ENCODE data around the gene DEPDC5. TPM values are rescaled to one million over a fixed set of nuclear protein-coding genes. Genes with fewer than 3 reads are reported as not detected.

The DEPDC5 gene
- total and polyA plus RNA-seq, 2 donors (not counting 1 experiment from before 2014, with no cell fraction given) = 35.5 to 124 TPM

- H2AFZ ChIP-seq (ENCODE audit: insufficient read depth, low read depth, low read length, poor library complexity, severe bottlenecking) = no peak overlapping the region
- H3K27me3 ChIP-seq (replicated peaks in 1 of 4; ENCODE audit: control extremely low read depth in 1 of 4, control insufficient read depth in 3 of 4, insufficient read depth in 4 of 4, low read length in 3 of 4) = no peaks in the 10 kb centered on the region
- H3K27ac Mint-ChIP-seq = no peak overlapping the region
- no peak for DNase-seq
- H4K20me1 ChIP-seq (ENCODE audit: control insufficient read depth, insufficient read depth, low read length, poor library complexity, severe bottlenecking) = no peaks in the 10 kb centered on the region
- no peak overlapping the region for H3K27ac ChIP-seq (ENCODE audit: low read length in 2 of 2)
- no peak for ATAC-seq (ENCODE audit: low read depth)
- no peaks in the 10 kb centered on the region for H3K79me2 ChIP-seq (ENCODE audit: control insufficient read depth, insufficient read depth, low read length)
- H3K36me3 ChIP-seq (replicated peaks in 1 of 2; ENCODE audit: control extremely low read depth in 1 of 2, control insufficient read depth in 1 of 2, extremely low read depth in 1 of 2, insufficient read depth in 2 of 2, low read length in 1 of 2) = peaks cover 1 to 56% of the 10 kb centered on the region in 2 experiments
- ChIA-PET POLR2A (no interaction called here), CTCF (no interaction called here)
- intact Hi-C loops (cut with micrococcal nuclease) = no loop called here
- no peaks in the 10 kb centered on the region for H3K9me3 ChIP-seq (ENCODE audit: control extremely low read depth in 1 of 3, control insufficient read depth in 2 of 3, insufficient read depth in 1 of 3, low read length in 2 of 3)
- no peak for TF ChIP-seq EZH2 (IDR thresholded peaks at IDR 0.05; ENCODE audit: borderline replicate concordance, insufficient read depth, low read depth, low read length, poor library complexity, severe bottlenecking)
- TF ChIP-seq, protein P1, sequence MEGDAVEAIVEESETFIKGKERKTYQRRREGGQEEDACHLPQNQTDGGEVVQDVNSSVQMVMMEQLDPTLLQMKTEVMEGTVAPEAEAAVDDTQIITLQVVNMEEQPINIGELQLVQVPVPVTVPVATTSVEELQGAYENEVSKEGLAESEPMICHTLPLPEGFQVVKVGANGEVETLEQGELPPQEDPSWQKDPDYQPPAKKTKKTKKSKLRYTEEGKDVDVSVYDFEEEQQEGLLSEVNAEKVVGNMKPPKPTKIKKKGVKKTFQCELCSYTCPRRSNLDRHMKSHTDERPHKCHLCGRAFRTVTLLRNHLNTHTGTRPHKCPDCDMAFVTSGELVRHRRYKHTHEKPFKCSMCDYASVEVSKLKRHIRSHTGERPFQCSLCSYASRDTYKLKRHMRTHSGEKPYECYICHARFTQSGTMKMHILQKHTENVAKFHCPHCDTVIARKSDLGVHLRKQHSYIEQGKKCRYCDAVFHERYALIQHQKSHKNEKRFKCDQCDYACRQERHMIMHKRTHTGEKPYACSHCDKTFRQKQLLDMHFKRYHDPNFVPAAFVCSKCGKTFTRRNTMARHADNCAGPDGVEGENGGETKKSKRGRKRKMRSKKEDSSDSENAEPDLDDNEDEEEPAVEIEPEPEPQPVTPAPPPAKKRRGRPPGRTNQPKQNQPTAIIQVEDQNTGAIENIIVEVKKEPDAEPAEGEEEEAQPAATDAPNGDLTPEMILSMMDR (IDR thresholded peaks at IDR 0.05) = no peak
- H3K4me1 ChIP-seq (ENCODE audit: control insufficient read depth in 2 of 2, insufficient read depth in 2 of 2, low read length in 2 of 2) = no peaks in the 10 kb centered on the region
- WGBS (ENCODE audit: insufficient coverage) = 97% methylated on average over 3 of the region's 3 CpGs
- no peak overlapping the region for H3K4me3 ChIP-seq (ENCODE audit: control extremely low read depth in 1 of 5, extremely low read depth in 1 of 5, insufficient read depth in 1 of 5, low read depth in 2 of 5, low read length in 4 of 5)
- H3K4me3 Mint-ChIP-seq = no peak overlapping the region
- H3K9me3 Mint-ChIP-seq (ENCODE audit: insufficient read depth) = no peaks in the 10 kb centered on the region
- no peak overlapping the region for H3K9ac ChIP-seq (ENCODE audit: low read length)
- H3K4me2 ChIP-seq (replicated peaks; ENCODE audit: low read depth, low read length, poor library complexity, severe bottlenecking) = no peak overlapping the region
- no peaks in the 10 kb centered on the region for H3K27me3 Mint-ChIP-seq
- no peaks in the 10 kb centered on the region for H3K4me1 Mint-ChIP-seq
These were observed 129.2 kb downstream of the DEPDC5 start for GRCh38 chr22:31882971-31883370.

DNA sequence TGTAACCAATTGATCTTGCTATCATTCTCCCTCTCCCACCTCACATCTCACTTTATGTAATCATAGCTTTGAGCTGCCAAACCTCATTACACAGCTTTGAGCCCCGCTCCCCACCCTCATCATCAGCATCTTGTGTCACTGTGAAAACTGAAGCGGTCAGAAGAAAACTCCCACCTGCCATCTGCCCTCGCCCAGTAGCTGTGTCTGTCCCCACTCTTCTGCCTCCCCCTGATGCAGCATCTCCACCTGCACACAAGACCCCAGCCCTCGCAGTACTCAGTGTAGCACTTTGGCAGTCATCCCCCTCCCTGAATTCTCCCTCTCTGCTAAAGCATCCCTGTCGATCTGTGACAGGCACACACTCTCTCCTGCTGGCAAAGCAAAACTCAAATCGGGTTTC, 130.2 kb downstream of the DEPDC5 start:
- DNase-seq = no peak
- intact Hi-C loops (cut with micrococcal nuclease) = no loop called here
- Histone ChIP-seq H3K9me3 (ENCODE audit: control extremely low read depth in 1 of 3, control insufficient read depth in 2 of 3, insufficient read depth in 1 of 3, low read length in 2 of 3) (no peaks in the 10 kb centered on the region), H3K4me2 (replicated peaks; ENCODE audit: low read depth, low read length, poor library complexity, severe bottlenecking) (no peak overlapping the region), H3K4me3 (ENCODE audit: control extremely low read depth in 1 of 5, extremely low read depth in 1 of 5, insufficient read depth in 1 of 5, low read depth in 2 of 5, low read length in 4 of 5) (no peak overlapping the region), H3K27ac (ENCODE audit: low read length in 2 of 2) (no peak overlapping the region), H3K27me3 (replicated peaks in 1 of 4; ENCODE audit: control extremely low read depth in 1 of 4, control insufficient read depth in 3 of 4, insufficient read depth in 4 of 4, low read length in 3 of 4) (no peaks in the 10 kb centered on the region), H3K9ac (ENCODE audit: low read length) (no peak overlapping the region), H4K20me1 (ENCODE audit: control insufficient read depth, insufficient read depth, low read length, poor library complexity, severe bottlenecking) (no peaks in the 10 kb centered on the region), H3K79me2 (ENCODE audit: control insufficient read depth, insufficient read depth, low read length) (no peaks in the 10 kb centered on the region), H3K36me3 (replicated peaks in 1 of 2; ENCODE audit: control extremely low read depth in 1 of 2, control insufficient read depth in 1 of 2, extremely low read depth in 1 of 2, insufficient read depth in 2 of 2, low read length in 1 of 2) (peaks cover 1 to 57% of the 10 kb centered on the region in 2 experiments), H2AFZ (ENCODE audit: insufficient read depth, low read depth, low read length, poor library complexity, severe bottlenecking) (no peak overlapping the region), H3K4me1 (ENCODE audit: control insufficient read depth in 2 of 2, insufficient read depth in 2 of 2, low read length in 2 of 2) (no peaks in the 10 kb centered on the region)
- Mint-ChIP-seq H3K9me3 (ENCODE audit: insufficient read depth) (no peaks in the 10 kb centered on the region), H3K27me3 (no peaks in the 10 kb centered on the region), H3K27ac (no peak overlapping the region), H3K4me3 (no peak overlapping the region), H3K4me1 (no peaks in the 10 kb centered on the region)
- TF ChIP-seq, protein P1 (IDR thresholded peaks at IDR 0.05) = no peak
- TF ChIP-seq EZH2 (IDR thresholded peaks at IDR 0.05; ENCODE audit: borderline replicate concordance, insufficient read depth, low read depth, low read length, poor library complexity, severe bottlenecking) = no peak
- ATAC-seq (ENCODE audit: low read depth) = no peak
- ChIA-PET CTCF (interaction anchor here (1.1 kb wide), 1 partner anchor 61 kb away, joined by 3 read pairs; no protein-coding TSS in a partner anchor), POLR2A (no interaction called here)
- 98% methylated on average over 6 of the region's 6 CpGs for WGBS (ENCODE audit: insufficient coverage)

All from B cell (primary cell).